SKM-1 treated with dmso at 0.1 percent for 144 hours (cell line): Measurements from ENCODE around the gene LFNG.

Experiments used
- DNase-seq: peaks from one replicate; lab custom pipeline; 2025; ENCODE audit not compliant: unreplicated experiment; lab: John Stamatoyannopoulos, UW

LFNG gene

GRCh38 chr7:2519119-2519930, at the start of gene LFNG:
TSS of gene LFNG (plus strand) at chr7:2519774. CDS start at chr7:2519862, 88 bp downstream.
- peak; percentile 87 for DNase-seq

GRCh38 chr7:2470204-2471021, 49.2 kb upstream of the LFNG start:
- no peak for DNase-seq

- DNase-seq, result no peak
These were observed 48.6 kb upstream of the LFNG start for GRCh38 chr7:2471022-2471329.

- DNase-seq, result no peak
These were observed 48.2 kb upstream of the LFNG start for GRCh38 chr7:2471396-2471795.

- DNase-seq, result no peak
These were observed 46.8 kb upstream of the LFNG start for GRCh38 chr7:2472739-2473138.

GRCh38 chr7:2473496-2474180, 45.9 kb upstream of the LFNG start:
- DNase-seq, result no peak

- no peak for DNase-seq
These were observed 45.4 kb upstream of the LFNG start for GRCh38 chr7:2474224-2474623.

- DNase-seq, result no peak
These were observed 44.5 kb upstream of the LFNG start for GRCh38 chr7:2474813-2475677.

GRCh38 chr7:2475678-2476015, 43.9 kb upstream of the LFNG start:
- DNase-seq, result no peak

GRCh38 chr7:2476298-2476697, 43.3 kb upstream of the LFNG start, which contains the start of gene GRIFIN:
TSS of gene GRIFIN (minus strand) at chr7:2476398. CDS start at chr7:2476383, 15 bp downstream.
- DNase-seq, result no peak

- no peak for DNase-seq
These were observed 42.7 kb upstream of the LFNG start for GRCh38 chr7:2476776-2477446.

- peak; percentile 85 for DNase-seq
These were observed 41.9 kb upstream of the LFNG start for GRCh38 chr7:2477447-2478398.

GRCh38 chr7:2478399-2478785, 41.2 kb upstream of the LFNG start:
- no peak for DNase-seq

GRCh38 chr7:2478800-2479199, 40.8 kb upstream of the LFNG start:
- DNase-seq, result no peak

GRCh38 chr7:2479276-2480069, 40.1 kb upstream of the LFNG start:
- DNase-seq, result no peak

- DNase-seq, result no peak
These were observed 39.5 kb upstream of the LFNG start for GRCh38 chr7:2480070-2480408.

- DNase-seq, result no peak
These were observed 38.4 kb upstream of the LFNG start for GRCh38 chr7:2481195-2481594.

- DNase-seq, result no peak
These were observed 36.7 kb upstream of the LFNG start for GRCh38 chr7:2482725-2483451.
